Suppressor macrophage treated with lipopolysaccharide for 1 hour (primary cell): ENCODE results near the gene LRRC18.

Experiments
- DNase-seq, 3 donors: peaks; one replicate each; pipeline ENCODE4 v3.0.0-alpha.2; 2020 to 2022

LRRC18 gene

GRCh38 chr10:48945441-48946130 is 5.9 kb upstream of the LRRC18 start:
- no peak for DNase-seq

GRCh38 chr10:48944171-48944570 is 4.5 kb upstream of the LRRC18 start:
- DNase-seq: no peak

- DNase-seq: no peak
These were observed 3.5 kb upstream of the LRRC18 start for GRCh38 chr10:48943096-48943495.

GRCh38 chr10:48941427-48942075 is 1.9 kb upstream of the LRRC18 start:
- no peak for DNase-seq

- no peak for DNase-seq
These were observed 1.3 kb upstream of the LRRC18 start for GRCh38 chr10:48940958-48941357.

GRCh38 chr10:48940372-48940771 is 732 bp upstream of the LRRC18 start:
- DNase-seq: no peak

- DNase-seq: no peak
These were observed 577 bp downstream of the LRRC18 start for GRCh38 chr10:48938990-48939536.

- no peak for DNase-seq
These were observed 1.4 kb downstream of the LRRC18 start for GRCh38 chr10:48938281-48938680.

- DNase-seq: no peak
These were observed 1.8 kb downstream of the LRRC18 start for GRCh38 chr10:48937796-48938195.

GRCh38 chr10:48935577-48935976 is 4.1 kb downstream of the LRRC18 start:
- no peak for DNase-seq

- DNase-seq: no peak
These were observed 4.8 kb downstream of the LRRC18 start for GRCh38 chr10:48934672-48935501.

GRCh38 chr10:48932831-48933664 is 6.6 kb downstream of the LRRC18 start:
- no peak for DNase-seq

- peak in 2 of 3 donors; percentile 4 to 11 for DNase-seq
These were observed 8.5 kb downstream of the LRRC18 start for GRCh38 chr10:48931188-48931587.

GRCh38 chr10:48929413-48929990 is 10.1 kb downstream of the LRRC18 start:
- DNase-seq: no peak

- DNase-seq: no peak
These were observed 12.7 kb downstream of the LRRC18 start for GRCh38 chr10:48926764-48927540.

- DNase-seq: no peak
These were observed 13.4 kb downstream of the LRRC18 start for GRCh38 chr10:48926255-48926654.

- DNase-seq: no peak
These were observed 14.7 kb downstream of the LRRC18 start for GRCh38 chr10:48924988-48925387.

- DNase-seq: no peak
These were observed 15.9 kb downstream of the LRRC18 start for GRCh38 chr10:48923748-48924147.

- no peak for DNase-seq
These were observed 26.0 kb downstream of the LRRC18 start for GRCh38 chr10:48913674-48914073.

GRCh38 chr10:48910548-48910947 is 29.1 kb downstream of the LRRC18 start:
- no peak for DNase-seq

- DNase-seq: no peak
These were observed 31.9 kb downstream of the LRRC18 start for GRCh38 chr10:48907730-48908129.
